Keratinocyte (primary cell): Measurements from ENCODE around the gene C10orf67. TPM values are rescaled to one million over a fixed set of nuclear protein-coding genes. Genes with fewer than 3 reads are reported as not detected.

Source experiments
- DNase-seq: peaks from one replicate; pipeline ENCODE4 v3.0.0-alpha.2; 2011; ENCODE audit warnings: low read depth, missing footprints, low spot score
- FAIRE-seq: peaks from 2 replicates; lab custom pipeline; 2011; peaks lifted over from hg19 to GRCh38; lab: Jason Lieb, UNC
- H2AFZ ChIP-seq: 2 replicates; pipeline ENCODE4 v1.6.0; 2012; ENCODE audit warnings: low read length, control low read depth, inconsistent platforms; ENCODE audit not compliant: control insufficient read depth
- H3K27ac ChIP-seq: 2 replicates; pipeline ENCODE4 v1.5.1; 2011; ENCODE audit warnings: low read length; ENCODE audit not compliant: control insufficient read depth, insufficient read depth
- H3K27me3 ChIP-seq: 3 replicates; pipeline ENCODE4 v1.6.0; 2011; ENCODE audit warnings: low read length; ENCODE audit not compliant: control insufficient read depth, insufficient read depth; ENCODE audit errors: extremely low read depth
- H3K36me3 ChIP-seq, 2 experiments: 2 replicates in 1 of 2; 3 replicates in 1 of 2; pipeline ENCODE4 v1.5.1; 2011; ENCODE audit warnings: low read length in 2 of 2, mild to moderate bottlenecking in 1 of 2; ENCODE audit not compliant: control insufficient read depth in 2 of 2, insufficient read depth in 2 of 2; ENCODE audit errors: extremely low read depth in 1 of 2
- H3K4me1 ChIP-seq: 3 replicates; pipeline ENCODE4 v1.5.1; 2011; ENCODE audit warnings: low read length; ENCODE audit not compliant: control insufficient read depth, insufficient read depth; ENCODE audit errors: extremely low read depth
- H3K4me2 ChIP-seq: 3 replicates; pipeline ENCODE4 v1.6.0; 2011; ENCODE audit warnings: low read depth, low read length; ENCODE audit not compliant: control insufficient read depth, insufficient read depth; ENCODE audit errors: extremely low read depth
- H3K4me3 ChIP-seq, 3 experiments: fragments of 200-600 bp in 1 of 3; sonication (generic) in 1 of 3; 2 replicates in 2 of 3; 3 replicates in 1 of 3; pipeline ENCODE4 v1.5.1; 2011 to 2016; ENCODE audit warnings: low read length in 3 of 3, mild to moderate bottlenecking in 3 of 3, control low read depth in 2 of 3, inconsistent platforms in 1 of 3, low read depth in 1 of 3, mixed read lengths in 1 of 3, mixed run types in 1 of 3, moderate library complexity in 1 of 3; ENCODE audit not compliant: control insufficient read depth in 2 of 3, insufficient read depth in 2 of 3; ENCODE audit errors: extremely low read depth in 1 of 3
- H3K79me2 ChIP-seq: 2 replicates; pipeline ENCODE4 v1.6.0; 2012; ENCODE audit warnings: low read length; ENCODE audit not compliant: control insufficient read depth, insufficient read depth
- H3K9ac ChIP-seq: 3 replicates; pipeline ENCODE4 v1.6.0; 2011; ENCODE audit warnings: low read length; ENCODE audit not compliant: control insufficient read depth, insufficient read depth; ENCODE audit errors: extremely low read depth
- H3K9me1 ChIP-seq: 3 replicates; pipeline ENCODE4 v1.6.0; 2011; ENCODE audit warnings: low read length; ENCODE audit not compliant: control insufficient read depth, insufficient read depth; ENCODE audit errors: extremely low read depth
- H3K9me3 ChIP-seq: 2 replicates; pipeline ENCODE4 v1.5.1; 2012; ENCODE audit warnings: low read depth, low read length; ENCODE audit not compliant: control insufficient read depth
- H4K20me1 ChIP-seq: 3 replicates; pipeline ENCODE4 v1.6.0; 2011; ENCODE audit warnings: low read length; ENCODE audit not compliant: control insufficient read depth, insufficient read depth; ENCODE audit errors: extremely low read depth
- CTCF ChIP-seq, 3 experiments: IDR thresholded peaks in 1 of 3; conservative IDR thresholded peaks in 1 of 3; optimal IDR thresholded peaks in 1 of 3; 2 replicates in 2 of 3; 3 replicates in 1 of 3; pipeline versions ENCODE3 to v1.5.1; 2011; ENCODE audit warnings: low read length in 3 of 3, mild to moderate bottlenecking in 3 of 3, moderate library complexity in 2 of 3, control low read depth in 1 of 3, inconsistent platforms in 1 of 3; ENCODE audit not compliant: insufficient read depth in 2 of 3; ENCODE audit errors: extremely low read depth in 1 of 3
- EZH2 ChIP-seq: IDR thresholded peaks from one replicate; pipeline ENCODE4 v1.6.1; 2012; ENCODE audit warnings: inconsistent platforms, mild to moderate bottlenecking, low read length, moderate library complexity
- dilution Hi-C: fragments of 300-500 bp; cut with MboI; formaldehyde crosslinking; loops from one replicate; pipeline ENCODE4 v1.7.0; 2020; ENCODE audit warnings: low sequenced_read_pairs; ENCODE audit not compliant: extremely low pct_ligation_motif_present
- polyA plus RNA-seq, 5 experiments: library from polyadenylated mRNA; depleted of rRNA in 3 of 5; stranded (reverse) in 3 of 5; stranded (forward) in 1 of 5; unstranded in 1 of 5; fragments of >200 nt; gene quantifications; 1 replicate in 1 of 5; 2 replicates in 3 of 5; 3 replicates in 1 of 5; pipeline versions ENCODE4 v1.2.1 to v1.2.3, GENCODE V29; 2011 to 2012; ENCODE audit warnings: missing spikeins in 2 of 5, low read depth in 1 of 5, low replicate concordance in 1 of 5

Gene C10orf67
- polyA plus RNA-seq, 1 donor (not counting 4 experiments of a cell fraction or from before 2014, with no cell fraction given), result 0.26 TPM

- no peak overlapping the region for H3K4me2 ChIP-seq
- no peaks in the 10 kb centered on the region for H3K9me1 ChIP-seq
- peaks cover 9% of the 10 kb centered on the region for H3K4me1 ChIP-seq
- no peak overlapping the region for H2AFZ ChIP-seq
- no peak for FAIRE-seq
- H3K9me3 ChIP-seq, result no peaks in the 10 kb centered on the region
- TF ChIP-seq CTCF (optimal IDR thresholded peaks at IDR 0.05 in 1 of 3, IDR thresholded peaks at IDR 0.05 in 1 of 3, conservative IDR thresholded peaks at IDR 0.05 in 1 of 3; ENCODE audit: extremely low read depth in 1 of 3, insufficient read depth in 2 of 3, low read length in 3 of 3) (no peak), EZH2 (no peak)
- no peaks in the 10 kb centered on the region for H3K36me3 ChIP-seq
- H3K27me3 ChIP-seq, result no peaks in the 10 kb centered on the region
- no peaks in the 10 kb centered on the region for H3K79me2 ChIP-seq
- no peaks in the 10 kb centered on the region for H4K20me1 ChIP-seq
- DNase-seq, result no peak
- dilution Hi-C loops, result no loop called here
- no peak overlapping the region for H3K4me3 ChIP-seq
- H3K9ac ChIP-seq, result no peak overlapping the region
- H3K27ac ChIP-seq, result no peak overlapping the region
Observed at GRCh38 chr10:23379686-23380085, 35.1 kb upstream of the C10orf67 start.

GRCh38 chr10:23376229-23376655 lies 31.6 kb upstream of the C10orf67 start:
- H3K9me3 ChIP-seq, result no peaks in the 10 kb centered on the region
- H4K20me1 ChIP-seq, result no peaks in the 10 kb centered on the region
- no peaks in the 10 kb centered on the region for H3K9me1 ChIP-seq
- peaks cover 15% of the 10 kb centered on the region for H3K4me1 ChIP-seq
- H3K4me3 ChIP-seq, result no peak overlapping the region
- H3K27me3 ChIP-seq, result no peaks in the 10 kb centered on the region
- dilution Hi-C loops, result no loop called here
- H2AFZ ChIP-seq, result no peak overlapping the region
- DNase-seq (no peak), FAIRE-seq (no peak)
- TF ChIP-seq EZH2 (no peak), CTCF (optimal IDR thresholded peaks at IDR 0.05 in 1 of 3, IDR thresholded peaks at IDR 0.05 in 1 of 3, conservative IDR thresholded peaks at IDR 0.05 in 1 of 3; ENCODE audit: extremely low read depth in 1 of 3, insufficient read depth in 2 of 3, low read length in 3 of 3) (no peak)
- H3K79me2 ChIP-seq, result no peaks in the 10 kb centered on the region
- H3K4me2 ChIP-seq, result no peak overlapping the region
- no peak overlapping the region for H3K9ac ChIP-seq
- no peak overlapping the region for H3K27ac ChIP-seq
- H3K36me3 ChIP-seq, result no peaks in the 10 kb centered on the region
